Activated naive CD4-positive, alpha-beta T cell treated with Interleukin-2 at 50 U/mL for 16 hours (primary cell): Measurements from ENCODE around the gene GHRH.

Source experiments
- DNase-seq: peaks from one replicate; pipeline ENCODE4 v3.0.0-alpha.2; 2020

The GHRH gene

DNA sequence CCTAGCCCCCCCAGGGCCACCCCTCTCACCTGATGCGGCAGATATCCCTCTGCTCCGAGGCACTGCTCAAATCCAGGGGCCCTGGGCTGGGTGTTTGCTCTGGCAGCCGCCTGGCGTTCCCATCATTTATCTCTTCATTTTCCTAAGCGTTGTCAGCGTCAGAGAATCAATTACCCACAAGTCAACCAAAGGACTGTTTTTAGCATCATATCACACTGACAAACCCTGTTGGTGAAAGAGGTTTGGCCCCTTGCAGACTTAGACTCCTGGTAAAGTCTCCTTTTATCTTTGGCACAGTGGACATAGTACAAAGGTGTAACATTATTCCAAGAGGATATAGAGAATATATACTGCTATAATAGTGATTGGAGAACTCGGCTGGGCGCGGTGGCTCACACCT lies at the start of gene GHRH:
Gene GHRH (minus strand): TSS at position 101 of the 400 bp plus-strand sequence. CDS start 4,925 bp downstream, outside the sequence.
- no peak for DNase-seq

GRCh38 chr20:37310951-37311350 lies 49.3 kb upstream of the GHRH start:
- no peak for DNase-seq

DNA sequence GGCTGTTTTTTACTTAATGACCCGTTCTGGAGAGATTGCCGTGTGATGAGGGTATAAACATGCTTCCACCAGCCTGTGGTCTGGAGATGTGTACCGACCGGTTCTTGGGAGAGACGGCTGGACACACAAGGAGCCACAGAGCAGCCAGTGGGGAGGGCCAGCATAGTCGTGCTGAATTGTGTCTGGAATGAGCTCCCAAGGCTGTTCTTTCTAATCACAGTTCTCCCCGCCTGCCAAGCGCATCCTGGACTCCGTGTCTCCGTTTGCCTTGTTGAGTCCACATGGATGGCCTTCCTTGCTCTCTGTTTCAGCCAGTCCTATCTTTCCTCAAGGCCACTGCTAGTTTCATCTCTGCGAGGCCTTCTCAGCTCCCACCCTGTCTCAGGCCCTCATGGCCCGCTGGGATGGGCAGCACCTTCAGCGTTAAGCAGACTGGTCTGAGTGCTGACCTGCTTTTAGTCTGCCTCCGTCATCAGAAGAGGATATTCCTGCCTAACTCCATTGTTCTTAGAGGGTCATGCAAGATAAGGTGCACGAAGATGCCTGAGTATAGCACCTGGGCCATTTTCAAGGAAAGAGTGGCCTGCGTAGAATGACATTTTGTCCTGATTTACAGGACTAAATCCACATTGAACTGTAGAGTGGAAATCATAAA lies 48.4 kb upstream of the GHRH start:
- DNase-seq, result no peak

- DNase-seq, result no peak
Measured at GRCh38 chr20:37309290-37309689, 47.7 kb upstream of the GHRH start.

DNA sequence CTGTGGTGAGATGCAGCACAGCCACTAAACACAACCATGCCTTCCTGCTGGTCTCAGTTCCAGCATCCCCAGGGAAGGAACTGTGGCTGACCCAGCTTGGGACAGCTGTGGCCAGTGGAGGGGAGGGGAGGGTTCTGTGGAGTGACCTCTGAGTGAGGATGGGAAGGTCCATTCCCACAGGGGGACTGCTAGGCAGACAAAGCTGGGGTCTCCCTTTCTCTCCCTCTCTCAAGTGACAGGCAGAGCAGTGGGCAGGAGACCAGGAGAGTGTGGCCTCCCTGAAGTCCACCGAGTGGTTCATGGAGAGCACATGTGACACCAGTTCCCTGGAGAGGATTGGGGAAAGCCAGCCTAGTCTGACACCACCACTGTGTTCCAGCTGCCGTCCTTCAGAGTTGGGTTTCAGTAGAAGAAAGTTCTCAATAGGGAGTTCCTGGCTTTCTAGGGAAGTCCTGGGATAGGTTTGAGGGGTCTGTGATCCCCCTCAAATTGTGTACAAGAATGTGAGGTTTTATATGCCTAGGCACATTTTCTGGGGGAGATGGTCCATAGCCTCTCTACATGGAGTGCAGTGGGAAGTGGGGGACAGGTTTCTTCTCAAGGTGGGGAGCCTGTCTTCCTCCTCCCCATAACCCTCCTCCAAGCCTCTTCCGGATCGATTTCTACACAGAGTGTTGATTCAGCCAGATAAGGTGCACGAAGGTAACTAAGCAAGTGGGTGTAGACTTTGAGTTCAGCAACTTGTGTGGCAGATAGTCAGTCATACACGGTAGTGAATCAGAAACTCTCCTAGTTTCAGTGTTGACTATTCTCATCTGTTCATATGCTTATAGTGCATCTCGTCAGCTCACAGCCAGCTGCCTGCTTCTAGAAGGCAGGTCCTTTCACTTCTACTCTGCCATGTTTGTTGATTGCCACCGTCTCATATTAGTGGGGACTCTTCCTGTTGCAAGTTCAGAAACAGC lies 46.8 kb upstream of the GHRH start:
- peak; percentile 9 for DNase-seq

- DNase-seq, result no peak
Measured at GRCh38 chr20:37305839-37306238, 44.2 kb upstream of the GHRH start.

DNA sequence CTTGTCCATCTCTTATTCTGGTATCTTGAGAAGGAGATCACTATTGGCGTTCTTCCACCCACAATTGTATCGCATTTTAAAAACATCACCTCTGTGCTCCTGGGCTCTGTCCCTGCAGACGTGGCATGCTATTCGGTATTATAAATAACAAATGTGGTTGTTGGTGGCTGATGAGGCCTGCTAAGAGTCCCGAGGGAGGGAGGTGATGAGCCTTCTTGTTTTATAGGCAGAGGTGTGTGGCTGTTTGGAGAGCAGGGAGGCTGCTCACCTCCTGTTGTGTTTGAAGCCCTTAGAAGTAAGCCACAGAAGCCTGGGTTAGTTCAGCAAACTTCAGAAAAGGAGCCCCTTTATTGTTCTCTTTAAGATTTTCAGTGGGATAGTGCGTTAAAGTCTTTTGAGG lies 43.5 kb upstream of the GHRH start:
- DNase-seq, result no peak

- DNase-seq, result no peak
Measured at GRCh38 chr20:37303637-37304036, 42.0 kb upstream of the GHRH start.

DNA sequence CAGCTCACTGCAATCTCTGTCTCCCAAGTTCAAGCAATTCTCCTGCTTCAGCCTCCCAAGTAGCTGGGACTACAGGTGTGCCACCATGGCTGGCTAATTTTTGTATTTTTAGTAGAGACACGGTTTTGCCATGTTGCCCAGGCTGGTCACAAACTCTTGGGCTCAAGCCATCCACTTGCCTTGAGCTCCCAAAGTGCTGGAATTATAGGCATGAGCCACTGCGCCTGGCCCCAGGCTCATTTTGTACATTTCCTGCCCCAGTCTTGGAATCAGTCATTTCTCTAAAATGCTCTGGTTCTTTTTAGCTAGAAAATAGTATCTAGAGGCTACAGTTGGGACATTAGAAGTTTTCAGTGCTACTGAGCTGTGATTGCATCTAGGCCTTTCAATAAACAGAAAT lies 41.4 kb upstream of the GHRH start:
- no peak for DNase-seq

- no peak for DNase-seq
Measured at GRCh38 chr20:37301558-37301957, 39.9 kb upstream of the GHRH start.

- no peak for DNase-seq
Measured at GRCh38 chr20:37301120-37301519, 39.5 kb upstream of the GHRH start.

GRCh38 chr20:37299718-37300528 lies 38.3 kb upstream of the GHRH start:
- DNase-seq, result no peak

GRCh38 chr20:37298190-37298939 lies 36.8 kb upstream of the GHRH start:
- DNase-seq, result no peak

GRCh38 chr20:37297066-37297736 lies 35.6 kb upstream of the GHRH start:
- no peak for DNase-seq

GRCh38 chr20:37296371-37296770 lies 34.8 kb upstream of the GHRH start:
- DNase-seq, result no peak

- DNase-seq, result no peak
Measured at GRCh38 chr20:37295595-37295994, 34.0 kb upstream of the GHRH start.

DNA sequence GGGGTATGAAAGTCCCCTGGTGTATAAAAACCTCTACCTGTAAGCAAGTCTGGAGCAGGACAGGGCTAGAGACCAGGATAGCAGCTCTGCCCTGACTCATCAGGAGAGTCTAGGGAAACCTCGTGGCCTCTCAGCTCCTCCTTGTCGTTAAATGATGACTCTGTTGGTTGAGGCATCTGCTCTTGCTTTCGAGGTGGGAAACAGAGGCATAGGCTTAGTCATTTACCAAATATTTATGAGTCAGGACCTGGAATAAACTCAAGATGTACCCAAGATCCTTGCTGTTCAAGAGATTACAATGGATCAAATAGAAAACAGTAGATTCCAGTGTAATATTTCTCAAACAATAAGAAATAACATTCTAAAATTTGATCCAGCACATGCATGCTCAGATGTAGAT lies 33.4 kb upstream of the GHRH start:
- DNase-seq, result no peak

DNA sequence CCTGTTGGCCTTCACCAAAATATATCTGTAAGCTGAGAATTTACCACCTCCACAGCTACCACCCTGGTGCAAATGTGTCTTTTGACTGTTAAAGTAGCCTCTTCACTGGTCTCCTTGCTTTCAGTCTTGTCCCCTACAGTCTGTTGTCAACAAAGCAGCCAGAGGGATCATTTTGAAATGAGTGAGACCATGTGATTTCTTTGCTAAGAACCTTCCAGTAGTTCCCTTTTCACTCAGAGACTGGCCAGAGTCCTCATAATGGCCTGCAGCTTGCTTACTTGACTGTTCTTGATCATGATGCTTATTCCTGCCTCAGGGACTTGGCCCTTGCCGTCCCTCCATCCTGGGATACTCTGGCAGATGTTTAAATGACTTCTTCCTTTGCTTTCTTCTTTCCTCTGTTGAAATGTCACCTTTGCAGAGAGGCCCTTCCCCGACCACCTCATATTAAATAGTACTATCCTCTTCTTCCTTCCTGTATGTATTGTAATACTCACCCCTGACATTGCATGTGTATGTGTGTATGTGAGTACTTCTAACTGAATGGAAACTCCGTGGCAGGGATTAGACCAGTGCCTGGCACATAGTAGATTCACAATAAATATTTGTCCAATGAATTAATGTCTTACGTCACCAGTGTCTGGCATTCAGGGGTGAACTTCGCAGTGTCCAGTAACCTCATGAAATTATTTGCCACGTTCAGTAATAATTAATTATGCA lies 32.8 kb upstream of the GHRH start:
- no peak for DNase-seq

GRCh38 chr20:37293301-37293943 lies 31.8 kb upstream of the GHRH start:
- no peak for DNase-seq

- DNase-seq, result no peak
Measured at GRCh38 chr20:37291724-37292126, 30.1 kb upstream of the GHRH start.
